ENCODE results near the gene DDAH1.

The DDAH1 gene

DNA sequence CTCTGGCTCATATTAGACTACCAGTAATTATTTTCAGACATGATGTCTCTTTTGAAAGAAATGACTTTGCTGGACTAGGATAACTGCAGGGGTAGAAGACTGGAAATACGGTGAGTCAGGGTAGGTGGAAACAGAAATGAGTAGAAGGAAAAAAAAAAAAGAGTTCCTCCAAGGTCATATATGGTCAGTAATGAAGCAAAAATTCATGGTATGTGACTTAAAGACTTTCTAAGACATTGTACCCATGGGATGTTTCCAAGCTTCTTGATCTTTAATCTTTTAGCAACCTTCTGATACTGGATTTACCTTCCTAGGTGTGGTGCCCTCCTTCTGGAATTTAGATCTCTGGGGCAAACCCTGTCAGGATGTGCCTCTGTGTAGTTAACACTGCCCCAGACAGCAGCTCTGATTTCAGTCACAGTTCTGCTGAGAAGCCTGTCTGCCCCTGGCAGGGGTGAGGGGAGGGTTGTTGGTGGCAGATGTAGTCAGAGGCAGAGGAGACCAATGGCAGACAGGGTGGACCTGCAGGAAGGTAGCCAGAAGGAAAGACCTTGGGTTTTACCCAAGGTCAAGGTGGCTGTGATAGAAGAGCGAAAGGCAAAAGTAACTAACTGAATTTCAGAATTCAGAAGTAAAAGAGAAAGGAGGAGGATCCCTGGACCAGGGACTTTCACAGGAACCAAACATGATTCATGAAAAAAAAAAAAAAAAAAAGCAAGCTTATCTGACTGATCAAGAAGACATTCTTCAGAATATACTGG lies 144.4 kb downstream of the DDAH1 start:
- TF ChIP-seq, protein P1, sequence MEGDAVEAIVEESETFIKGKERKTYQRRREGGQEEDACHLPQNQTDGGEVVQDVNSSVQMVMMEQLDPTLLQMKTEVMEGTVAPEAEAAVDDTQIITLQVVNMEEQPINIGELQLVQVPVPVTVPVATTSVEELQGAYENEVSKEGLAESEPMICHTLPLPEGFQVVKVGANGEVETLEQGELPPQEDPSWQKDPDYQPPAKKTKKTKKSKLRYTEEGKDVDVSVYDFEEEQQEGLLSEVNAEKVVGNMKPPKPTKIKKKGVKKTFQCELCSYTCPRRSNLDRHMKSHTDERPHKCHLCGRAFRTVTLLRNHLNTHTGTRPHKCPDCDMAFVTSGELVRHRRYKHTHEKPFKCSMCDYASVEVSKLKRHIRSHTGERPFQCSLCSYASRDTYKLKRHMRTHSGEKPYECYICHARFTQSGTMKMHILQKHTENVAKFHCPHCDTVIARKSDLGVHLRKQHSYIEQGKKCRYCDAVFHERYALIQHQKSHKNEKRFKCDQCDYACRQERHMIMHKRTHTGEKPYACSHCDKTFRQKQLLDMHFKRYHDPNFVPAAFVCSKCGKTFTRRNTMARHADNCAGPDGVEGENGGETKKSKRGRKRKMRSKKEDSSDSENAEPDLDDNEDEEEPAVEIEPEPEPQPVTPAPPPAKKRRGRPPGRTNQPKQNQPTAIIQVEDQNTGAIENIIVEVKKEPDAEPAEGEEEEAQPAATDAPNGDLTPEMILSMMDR (IDR thresholded peaks at IDR 0.05; ENCODE audit: low read depth, low read length), result no peak
- TF ChIP-seq EZH2phosphoT487 (IDR thresholded peaks at IDR 0.05; ENCODE audit: low read depth), result no peak
- no peak overlapping the region for H3K9ac ChIP-seq (ENCODE audit: low read length)
- H3K79me2 ChIP-seq (ENCODE audit: low read length), result no peaks in the 10 kb centered on the region
- no peaks in the 10 kb centered on the region for H3K9me3 ChIP-seq (ENCODE audit: insufficient read depth, low read length)
- no peaks in the 10 kb centered on the region for H3K36me3 ChIP-seq (replicated peaks; ENCODE audit: low read depth, low read length)
- H3K27ac ChIP-seq (ENCODE audit: low read length), result no peak overlapping the region
- H3K4me2 ChIP-seq (ENCODE audit: low read length), result no peak overlapping the region
- H3K4me3 ChIP-seq (ENCODE audit: low read length), result no peak overlapping the region
- no peaks in the 10 kb centered on the region for H4K20me1 ChIP-seq (ENCODE audit: insufficient read depth, low read length)
- H2AFZ ChIP-seq (ENCODE audit: low read depth, low read length), result no peak overlapping the region
- peaks cover 12% of the 10 kb centered on the region for H3K4me1 ChIP-seq (ENCODE audit: low read length)
- no peaks in the 10 kb centered on the region for H3K27me3 ChIP-seq (ENCODE audit: low read depth, low read length)

DNA sequence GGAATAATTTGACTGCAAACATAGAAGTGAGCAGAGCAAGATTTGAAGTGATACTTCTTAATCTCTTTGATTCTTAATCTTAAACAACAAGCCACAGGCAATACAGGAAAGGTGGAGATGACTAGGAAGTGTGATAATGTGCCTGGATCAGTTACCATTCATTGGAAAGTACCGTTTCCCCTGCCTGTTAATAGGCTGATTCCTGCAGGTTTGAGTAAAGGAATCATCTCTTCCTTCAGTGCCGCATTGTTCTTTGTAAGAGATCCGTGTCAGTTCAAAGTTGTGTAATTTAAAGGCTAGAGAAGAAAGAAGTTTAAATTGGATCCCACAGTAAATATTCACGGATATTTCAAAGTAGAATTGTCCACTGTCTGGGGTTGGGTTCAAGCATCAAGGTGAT lies 145.0 kb downstream of the DDAH1 start:
- H3K4me1 ChIP-seq (ENCODE audit: low read length), result peaks cover 12% of the 10 kb centered on the region
- no peaks in the 10 kb centered on the region for H3K79me2 ChIP-seq (ENCODE audit: low read length)
- H3K4me3 ChIP-seq (ENCODE audit: low read length), result no peak overlapping the region

DNA sequence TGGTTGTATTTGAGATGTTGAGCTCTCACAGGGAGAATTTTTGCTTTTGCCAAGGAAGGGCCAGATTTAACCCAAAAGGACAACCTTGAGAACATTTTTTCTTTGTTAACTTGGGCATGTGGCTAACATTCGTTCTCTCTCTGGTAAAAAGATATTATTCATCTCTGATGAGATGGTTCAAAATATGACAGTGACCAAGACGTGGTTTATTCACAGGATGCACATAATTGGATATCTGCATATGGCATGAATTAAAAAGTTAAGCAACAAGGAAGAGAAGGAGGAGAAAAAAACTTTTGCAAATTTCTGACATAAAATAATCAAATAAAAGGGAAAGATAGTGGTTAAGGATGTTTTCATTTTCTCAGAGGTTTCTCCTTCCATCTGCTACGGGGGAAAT lies 145.5 kb downstream of the DDAH1 start:
- no peaks in the 10 kb centered on the region for H3K79me2 ChIP-seq (ENCODE audit: low read length)
- TF ChIP-seq, protein P1 (IDR thresholded peaks at IDR 0.05; ENCODE audit: low read depth, low read length), result no peak
- no peak for TF ChIP-seq EZH2phosphoT487 (IDR thresholded peaks at IDR 0.05; ENCODE audit: low read depth)
- H3K4me3 ChIP-seq (ENCODE audit: low read length), result no peak overlapping the region
- H3K9ac ChIP-seq (ENCODE audit: low read length), result no peak overlapping the region
- H3K27me3 ChIP-seq (ENCODE audit: low read depth, low read length), result no peaks in the 10 kb centered on the region
- no peak overlapping the region for H3K4me2 ChIP-seq (ENCODE audit: low read length)
- peaks cover 12% of the 10 kb centered on the region for H3K4me1 ChIP-seq (ENCODE audit: low read length)
- H2AFZ ChIP-seq (ENCODE audit: low read depth, low read length), result no peak overlapping the region
- H3K9me3 ChIP-seq (ENCODE audit: insufficient read depth, low read length), result no peaks in the 10 kb centered on the region
- no peaks in the 10 kb centered on the region for H4K20me1 ChIP-seq (ENCODE audit: insufficient read depth, low read length)
- no peaks in the 10 kb centered on the region for H3K36me3 ChIP-seq (replicated peaks; ENCODE audit: low read depth, low read length)
- H3K27ac ChIP-seq (ENCODE audit: low read length), result no peak overlapping the region

More for the DNA sequence above, 145.0 kb downstream of the DDAH1 start:
- H3K27me3 ChIP-seq (ENCODE audit: low read depth, low read length), result no peaks in the 10 kb centered on the region
- no peak overlapping the region for H3K4me2 ChIP-seq (ENCODE audit: low read length)
- no peak overlapping the region for H3K27ac ChIP-seq (ENCODE audit: low read length)
- H2AFZ ChIP-seq (ENCODE audit: low read depth, low read length), result no peak overlapping the region
- no peaks in the 10 kb centered on the region for H4K20me1 ChIP-seq (ENCODE audit: insufficient read depth, low read length)
- H3K36me3 ChIP-seq (replicated peaks; ENCODE audit: low read depth, low read length), result no peaks in the 10 kb centered on the region
- H3K9ac ChIP-seq (ENCODE audit: low read length), result no peak overlapping the region
- H3K9me3 ChIP-seq (ENCODE audit: insufficient read depth, low read length), result no peaks in the 10 kb centered on the region
- TF ChIP-seq, protein P1 (IDR thresholded peaks at IDR 0.05; ENCODE audit: low read depth, low read length), result no peak
- no peak for TF ChIP-seq EZH2phosphoT487 (IDR thresholded peaks at IDR 0.05; ENCODE audit: low read depth)

DNA sequence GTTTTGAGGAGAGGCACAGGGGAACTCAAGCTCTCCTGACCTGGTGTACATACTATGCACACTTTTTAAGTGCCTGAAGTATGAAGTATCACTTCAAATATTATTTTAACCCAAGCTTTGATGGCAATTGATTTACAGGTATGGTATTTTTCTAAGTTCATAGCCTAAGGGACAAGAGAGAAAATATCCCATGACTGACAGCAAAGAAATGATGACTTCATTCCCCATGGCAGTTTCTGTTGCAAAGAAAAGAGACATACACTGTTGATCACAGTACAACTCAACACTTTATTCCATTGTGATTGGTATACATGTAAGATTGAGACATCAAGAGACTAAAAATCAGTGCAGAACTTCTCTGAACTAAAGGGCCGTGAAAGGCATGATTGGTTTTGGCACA lies 146.7 kb downstream of the DDAH1 start:
- Histone ChIP-seq H3K4me3 (ENCODE audit: low read length) (no peak overlapping the region), H3K36me3 (replicated peaks; ENCODE audit: low read depth, low read length) (no peaks in the 10 kb centered on the region), H3K4me1 (ENCODE audit: low read length) (peaks cover 12% of the 10 kb centered on the region), H3K27ac (ENCODE audit: low read length) (no peak overlapping the region), H4K20me1 (ENCODE audit: insufficient read depth, low read length) (no peaks in the 10 kb centered on the region), H3K9me3 (ENCODE audit: insufficient read depth, low read length) (no peaks in the 10 kb centered on the region), H3K27me3 (ENCODE audit: low read depth, low read length) (no peaks in the 10 kb centered on the region), H2AFZ (ENCODE audit: low read depth, low read length) (no peak overlapping the region), H3K4me2 (ENCODE audit: low read length) (no peak overlapping the region), H3K79me2 (ENCODE audit: low read length) (no peaks in the 10 kb centered on the region), H3K9ac (ENCODE audit: low read length) (no peak overlapping the region)
- TF ChIP-seq, protein P1 (IDR thresholded peaks at IDR 0.05; ENCODE audit: low read depth, low read length), result no peak
- TF ChIP-seq EZH2phosphoT487 (IDR thresholded peaks at IDR 0.05; ENCODE audit: low read depth), result no peak
